Stimulated activated naive CD8-positive, alpha-beta T cell treated with anti-CD3 and anti-CD28 coated beads, Interleukin-15, amount 100 ng/mL, for 72 hours (primary cell): Measurements from ENCODE around the gene GLRX5.

Source experiments
- ATAC-seq: fragments of 150-1000 bp; cut with Tn5 transposase; 2 replicates; pipeline ENCODE4 v1.10.0; 2021; ENCODE audit warnings: mild to moderate bottlenecking, moderate library complexity
- DNase-seq, 2 donors: peaks; one replicate each; pipeline ENCODE4 v3.0.0; 2021 to 2022
- H3K27ac Mint-ChIP-seq, 2 donors: one replicate each; pipeline ENCODE4 v1.8.0; 2022; ENCODE audit warnings: mild to moderate bottlenecking in 2 of 2, mixed read lengths in 2 of 2, moderate library complexity in 2 of 2
- H3K27me3 Mint-ChIP-seq: one replicate; pipeline ENCODE4 v1.8.0; 2022; ENCODE audit warnings: mixed read lengths
- H3K4me1 Mint-ChIP-seq: one replicate; pipeline ENCODE4 v1.8.0; 2022; ENCODE audit warnings: mild to moderate bottlenecking, mixed read lengths
- H3K4me3 Mint-ChIP-seq, 2 donors: one replicate each; pipeline ENCODE4 v1.8.0; 2022; ENCODE audit warnings: mild to moderate bottlenecking in 2 of 2, mixed read lengths in 2 of 2, moderate library complexity in 1 of 2
- H3K9me3 Mint-ChIP-seq, 2 donors: one replicate each; pipeline ENCODE4 v1.8.0; 2022; ENCODE audit warnings: mixed read lengths in 2 of 2

GLRX5 gene

DNA sequence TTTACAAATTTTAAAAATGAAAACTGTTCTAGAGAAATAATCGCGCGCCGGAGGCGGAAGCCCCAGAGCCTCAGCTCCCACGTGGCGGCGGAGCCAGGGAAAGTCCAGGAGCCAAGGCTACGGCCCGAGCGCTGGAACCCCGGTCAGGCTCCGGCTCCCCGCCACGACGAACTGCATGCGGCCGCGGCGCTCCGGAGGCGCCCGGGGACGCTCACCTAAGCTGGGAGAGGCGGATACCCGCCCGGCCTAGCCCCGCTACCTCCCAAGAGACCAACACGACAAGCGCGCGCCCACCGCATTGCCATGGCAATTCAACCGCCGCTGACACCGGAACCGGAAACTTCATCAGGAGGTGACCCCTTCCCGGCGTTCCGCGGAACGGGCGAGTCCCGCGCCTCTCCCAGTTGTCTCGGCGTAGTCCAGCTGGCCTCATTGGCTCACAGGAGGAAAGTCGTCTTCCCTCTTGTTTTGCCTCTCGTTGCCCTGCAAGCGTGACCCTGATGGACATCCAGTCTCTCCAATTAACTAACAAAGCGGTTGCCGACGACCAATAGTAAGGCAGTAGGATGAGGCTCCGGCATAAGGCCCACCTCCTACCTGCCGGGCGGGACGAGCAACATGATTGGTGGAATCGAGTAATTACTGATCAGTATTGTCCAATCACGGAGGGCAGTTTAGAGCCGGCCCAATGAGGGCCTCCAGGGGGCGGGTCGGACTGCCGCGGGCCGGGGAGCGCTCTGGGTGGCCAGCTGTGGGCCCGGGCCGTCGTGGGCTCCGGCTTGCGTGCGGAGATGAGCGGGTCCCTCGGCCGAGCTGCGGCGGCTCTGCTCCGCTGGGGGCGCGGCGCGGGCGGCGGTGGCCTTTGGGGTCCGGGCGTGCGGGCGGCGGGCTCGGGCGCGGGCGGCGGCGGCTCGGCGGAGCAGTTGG lies at the start of gene GLRX5:
GLRX5 (plus strand) TSS at position 752 of the 927 bp plus-strand sequence; CDS start at position 792, 40 bp downstream.
- Mint-ChIP-seq H3K27ac (peak within 1 kb of the TSS; percentile 96 to 98), H3K4me3 (peak within 1 kb of the TSS; percentile 98 to 99), H3K4me1 (peaks cover 72% of the 10 kb centered on the region), H3K27me3 (no peaks in the 10 kb centered on the region), H3K9me3 (no peaks in the 10 kb centered on the region)
- ATAC-seq (peak; percentile 92), DNase-seq (peak; percentile 97 to 99)

DNA sequence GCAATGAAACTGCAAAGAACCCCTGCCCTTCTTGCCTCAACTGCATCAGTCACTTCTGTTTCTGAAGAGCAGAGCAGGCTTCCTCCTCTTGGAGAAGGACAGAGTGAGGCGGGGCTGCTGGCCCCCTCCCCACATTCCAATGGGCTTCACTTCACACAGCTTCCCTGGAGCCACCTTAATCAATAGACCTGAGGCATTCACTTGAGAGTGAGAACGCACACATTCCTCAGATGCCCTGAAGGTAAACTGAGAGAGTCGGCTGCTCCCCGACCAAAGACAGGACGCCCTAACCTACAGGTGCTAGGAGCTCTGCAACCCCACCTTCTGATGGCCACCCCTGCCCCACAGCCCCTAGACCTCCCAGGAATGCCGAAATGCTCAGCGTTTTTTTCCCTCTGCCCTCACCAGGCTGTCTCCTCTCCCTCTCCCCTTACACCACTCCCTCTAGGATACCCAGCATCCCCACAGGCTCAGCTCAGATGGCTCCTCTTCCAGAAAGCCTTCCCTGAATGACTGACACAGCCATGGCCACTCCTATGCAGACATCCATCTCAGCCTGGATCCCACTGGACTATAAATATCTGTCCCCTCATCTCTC lies 49.5 kb upstream of the GLRX5 start:
- Mint-ChIP-seq H3K4me3 (no peak overlapping the region), H3K27me3 (no peaks in the 10 kb centered on the region), H3K9me3 (no peaks in the 10 kb centered on the region), H3K27ac (peak overlapping the region in 1 of 2 donors; percentile 84), H3K4me1 (peaks cover 62% of the 10 kb centered on the region)
- ATAC-seq (no peak), DNase-seq (no peak)

DNA sequence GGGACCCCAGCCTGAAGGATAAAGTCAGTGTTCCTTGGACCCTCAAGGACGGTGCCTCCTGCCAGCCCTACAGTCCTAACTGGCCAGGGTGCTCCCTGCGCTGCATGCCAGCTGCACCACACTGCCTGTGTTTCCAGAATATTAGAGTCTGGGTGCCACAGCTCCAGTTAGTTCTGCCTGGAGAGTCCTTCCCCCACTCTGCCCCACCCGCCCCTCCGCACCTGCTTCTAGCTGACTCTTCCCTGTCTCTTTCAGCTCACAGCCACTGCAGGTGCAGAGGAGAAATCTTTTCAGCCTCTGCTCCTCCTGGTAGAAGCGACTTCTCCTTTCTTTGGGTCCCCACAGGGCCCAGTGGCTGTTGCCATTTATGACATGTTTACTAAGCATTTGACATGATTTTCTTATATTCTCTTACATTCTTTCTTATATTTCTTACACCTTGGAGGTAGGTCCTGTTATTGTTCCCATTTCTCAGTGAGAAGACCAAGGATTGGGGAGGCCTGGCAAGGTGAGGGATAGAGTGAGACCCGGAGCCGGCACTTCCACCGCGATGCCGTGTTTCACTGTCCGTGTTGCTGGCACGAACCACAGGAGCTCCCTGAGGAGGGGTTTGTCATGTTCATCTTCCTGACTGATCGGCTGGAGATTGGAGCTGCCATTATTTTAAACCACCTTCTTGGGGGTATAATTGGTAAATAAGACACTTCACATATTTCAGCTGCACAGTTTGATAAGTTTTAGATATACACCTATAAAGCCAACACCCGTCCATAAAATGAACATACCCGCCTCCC lies 47.8 kb upstream of the GLRX5 start:
- Mint-ChIP-seq H3K27me3 (no peaks in the 10 kb centered on the region), H3K4me3 (no peak overlapping the region), H3K9me3 (no peaks in the 10 kb centered on the region), H3K4me1 (peaks cover 56% of the 10 kb centered on the region), H3K27ac (peak overlapping the region in 1 of 2 donors; percentile 79)
- ATAC-seq: no peak
- no peak for DNase-seq

DNA sequence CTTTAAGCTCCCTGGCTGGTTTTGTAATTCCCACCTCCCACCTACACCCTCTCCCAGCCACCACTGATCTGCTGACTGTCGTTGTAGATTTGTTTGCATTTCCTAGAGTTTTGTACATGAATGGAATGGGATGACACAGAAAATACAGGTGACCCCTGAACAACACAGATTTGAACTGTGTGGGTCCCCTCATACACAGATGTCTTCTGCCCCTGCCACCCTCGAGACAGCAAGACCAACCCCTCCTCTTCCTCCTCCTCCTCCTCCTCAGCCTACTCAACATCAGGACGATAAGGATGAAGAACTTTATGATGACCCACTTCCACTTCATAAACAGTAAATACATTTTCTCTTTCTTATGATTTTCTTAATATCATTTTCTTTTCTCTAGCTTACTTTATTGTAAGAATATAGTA lies 47.2 kb upstream of the GLRX5 start:
- Mint-ChIP-seq H3K27ac (peak overlapping the region; percentile 52 to 90), H3K4me3 (no peak overlapping the region), H3K9me3 (no peaks in the 10 kb centered on the region), H3K27me3 (no peaks in the 10 kb centered on the region), H3K4me1 (peaks cover 57% of the 10 kb centered on the region)
- no peak for ATAC-seq
- no peak for DNase-seq

DNA sequence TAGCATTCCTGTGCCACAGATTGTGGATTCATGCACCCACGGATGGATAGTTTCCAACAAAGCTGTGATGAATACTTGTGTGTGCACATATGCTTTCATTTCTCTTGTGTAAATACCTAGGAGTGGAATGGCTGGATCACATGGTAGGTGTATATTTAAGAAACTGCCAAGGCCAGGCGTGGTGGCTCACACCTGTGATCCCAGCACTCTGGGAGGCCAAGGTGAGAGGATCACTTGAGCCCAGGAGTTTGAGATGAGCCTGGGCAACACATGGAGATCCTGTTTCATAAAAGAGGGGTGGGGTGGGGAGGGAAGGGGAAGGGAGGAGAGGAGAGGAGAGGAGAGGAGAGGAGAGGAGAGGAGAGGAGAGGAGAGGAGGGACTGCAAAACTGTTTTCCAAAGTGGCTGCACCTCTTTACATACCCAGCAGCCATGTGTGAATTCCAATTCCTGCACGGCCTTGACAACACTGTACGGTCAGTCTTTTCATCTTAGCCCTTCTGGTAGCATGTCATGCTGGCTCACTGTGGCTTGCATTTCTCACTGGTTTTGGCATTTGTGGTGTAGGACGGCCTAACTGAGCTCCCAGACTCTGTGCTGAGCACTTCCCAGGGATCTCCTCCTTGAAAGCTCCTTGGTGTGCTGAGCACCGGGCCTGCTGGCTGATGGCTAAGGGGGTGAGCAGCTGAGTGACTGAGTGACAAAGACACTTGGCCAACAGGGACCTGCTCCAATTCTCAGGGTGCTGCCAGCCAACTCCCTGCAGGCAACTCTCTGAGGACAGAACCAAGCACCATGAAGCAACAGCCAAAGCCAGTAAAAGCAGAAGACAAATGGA lies 46.3 kb upstream of the GLRX5 start:
- Mint-ChIP-seq H3K9me3 (no peaks in the 10 kb centered on the region), H3K4me1 (peaks cover 49% of the 10 kb centered on the region), H3K27me3 (no peaks in the 10 kb centered on the region), H3K27ac (peak overlapping the region in 1 of 2 donors; percentile 61), H3K4me3 (no peak overlapping the region)
- no peak for DNase-seq
- no peak for ATAC-seq

DNA sequence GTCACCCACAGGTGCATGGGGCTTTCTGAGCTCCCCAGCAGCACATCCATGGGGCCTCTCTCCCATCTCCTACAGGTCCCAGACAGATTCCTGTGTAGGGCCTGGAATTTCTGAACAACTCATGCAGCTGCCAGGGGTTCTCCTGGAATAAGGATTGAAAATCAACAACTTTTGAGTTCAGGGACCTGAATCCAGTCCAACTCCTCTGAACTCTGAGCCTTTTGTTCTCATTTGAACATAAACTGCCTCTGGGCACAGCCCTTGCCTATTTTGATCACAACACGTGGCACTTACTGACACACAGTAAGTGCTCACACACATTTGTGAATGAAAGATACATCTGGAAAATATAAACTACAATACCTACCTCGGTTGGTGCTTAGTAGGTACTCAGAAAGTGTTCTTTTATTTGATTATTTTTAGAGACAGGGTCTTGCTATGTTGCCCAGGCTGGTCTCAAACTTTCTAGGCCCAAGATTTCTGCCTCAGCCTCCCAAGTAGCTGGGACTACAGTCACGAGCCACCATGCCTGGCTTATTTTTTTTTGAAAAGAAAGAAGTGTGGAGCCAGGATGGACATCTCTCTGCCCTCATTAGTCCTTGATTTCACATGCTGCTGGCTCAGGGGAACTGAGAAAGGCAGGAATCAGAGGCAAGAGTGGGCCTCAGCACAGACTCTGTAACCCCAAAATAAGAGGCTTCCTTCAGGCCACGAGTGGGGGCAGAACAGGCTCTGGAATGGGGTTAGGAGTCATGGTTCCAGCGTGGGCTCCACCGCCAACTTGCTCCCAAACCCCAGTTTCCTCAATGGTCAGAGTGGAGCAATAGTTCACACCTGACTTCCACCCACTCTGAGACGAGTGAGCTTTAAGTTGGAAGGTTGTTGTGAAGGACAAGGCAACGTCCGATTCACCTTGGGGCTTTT lies 45.4 kb upstream of the GLRX5 start:
- peaks cover 46% of the 10 kb centered on the region for H3K4me1 Mint-ChIP-seq
- no peaks in the 10 kb centered on the region for H3K27me3 Mint-ChIP-seq
- H3K9me3 Mint-ChIP-seq: no peaks in the 10 kb centered on the region
- ATAC-seq (no peak), DNase-seq (no peak)
- no peak overlapping the region for H3K27ac Mint-ChIP-seq
- H3K4me3 Mint-ChIP-seq: no peak overlapping the region

DNA sequence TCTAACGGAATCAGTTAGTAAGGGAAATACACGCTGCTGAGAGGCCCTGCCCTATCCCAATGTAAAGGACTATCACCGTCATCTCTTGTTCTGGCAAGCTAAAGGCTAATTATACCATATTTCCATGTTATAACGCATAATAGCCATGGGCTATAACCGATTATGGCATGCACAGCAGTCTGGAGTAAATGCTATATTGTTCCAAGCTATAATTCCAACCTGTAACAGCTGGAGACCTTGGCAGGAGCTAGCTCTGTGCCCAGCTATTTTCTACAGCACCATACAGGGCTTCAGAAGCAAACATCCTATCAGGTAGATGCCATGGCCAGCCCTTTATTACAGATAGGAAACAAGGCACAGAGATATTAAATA lies 44.7 kb upstream of the GLRX5 start:
- H3K4me3 Mint-ChIP-seq: no peak overlapping the region
- no peaks in the 10 kb centered on the region for H3K27me3 Mint-ChIP-seq
- H3K9me3 Mint-ChIP-seq: no peaks in the 10 kb centered on the region
- no peak overlapping the region for H3K27ac Mint-ChIP-seq
- ATAC-seq (no peak), DNase-seq (no peak)
- peaks cover 52% of the 10 kb centered on the region for H3K4me1 Mint-ChIP-seq

DNA sequence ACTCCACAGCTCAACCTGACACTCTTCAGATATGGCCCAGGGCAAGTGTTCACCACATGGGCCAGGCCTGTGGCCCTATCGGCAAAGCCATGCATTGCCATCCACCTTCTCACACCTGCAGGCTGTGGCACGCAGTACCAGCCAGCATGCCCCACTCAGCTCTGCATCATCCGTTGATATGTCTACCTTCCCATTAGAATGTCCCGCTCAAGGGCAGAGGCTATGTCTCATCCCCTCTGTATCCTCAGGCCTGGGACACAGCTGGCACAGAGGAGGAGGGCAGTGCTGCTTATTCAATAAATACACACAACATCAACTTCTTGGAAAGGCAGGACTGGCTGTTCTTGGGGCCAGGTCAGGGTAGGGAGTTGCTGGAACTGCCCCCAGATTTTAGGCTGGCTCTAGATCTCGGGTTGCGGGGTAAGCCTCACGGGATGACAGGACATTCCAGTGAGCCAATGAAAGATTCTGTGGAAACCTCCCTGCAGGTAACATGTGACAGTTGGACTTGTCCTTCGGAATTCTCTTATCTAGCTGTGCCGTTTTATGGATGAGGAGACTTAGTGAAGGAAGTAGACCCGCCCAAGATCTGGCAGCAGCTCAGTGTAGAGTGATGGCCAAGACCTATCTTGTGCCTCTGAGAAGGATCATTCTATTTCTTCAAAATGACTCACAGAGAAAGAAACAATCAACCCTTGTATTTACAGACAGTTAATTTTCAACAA lies 44.0 kb upstream of the GLRX5 start:
- ATAC-seq: no peak
- H3K27me3 Mint-ChIP-seq: no peaks in the 10 kb centered on the region
- no peak overlapping the region for H3K4me3 Mint-ChIP-seq
- H3K9me3 Mint-ChIP-seq: no peaks in the 10 kb centered on the region
- no peak overlapping the region for H3K27ac Mint-ChIP-seq
- no peak for DNase-seq
- H3K4me1 Mint-ChIP-seq: peaks cover 53% of the 10 kb centered on the region

DNA sequence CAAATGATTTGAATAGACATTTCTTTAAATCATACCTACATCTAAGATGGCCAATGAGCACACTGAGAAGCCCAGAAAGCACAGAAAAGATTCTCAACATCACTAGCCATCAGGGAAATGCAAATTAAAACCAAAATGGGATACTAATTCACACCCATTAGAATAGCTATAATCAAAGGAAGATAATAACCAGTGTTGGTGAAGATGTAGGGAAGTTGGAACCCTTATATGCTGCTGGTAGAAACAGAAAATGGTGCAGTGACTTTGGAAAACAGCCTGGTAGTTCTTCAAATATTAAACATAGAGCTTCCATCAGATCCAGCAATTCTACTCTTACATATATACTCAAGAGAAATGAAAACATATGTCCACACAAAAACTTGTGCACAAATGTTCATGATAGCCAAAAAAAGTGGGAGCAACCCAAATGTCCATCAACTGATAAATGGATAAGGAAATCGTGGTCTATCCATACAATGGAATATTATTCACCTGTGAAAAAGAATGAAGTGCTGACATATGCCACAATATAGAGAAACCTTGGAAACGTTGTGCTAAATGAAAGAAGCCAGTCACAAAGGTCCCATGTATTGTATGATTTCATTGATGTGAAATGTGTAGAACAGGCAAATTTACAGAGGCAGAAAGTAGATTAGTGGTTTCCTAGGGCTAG lies 42.8 kb upstream of the GLRX5 start:
- Mint-ChIP-seq H3K4me1 (peaks cover 53% of the 10 kb centered on the region), H3K27ac (no peak overlapping the region), H3K4me3 (no peak overlapping the region), H3K27me3 (no peaks in the 10 kb centered on the region), H3K9me3 (no peaks in the 10 kb centered on the region)
- ATAC-seq (no peak), DNase-seq (no peak)

DNA sequence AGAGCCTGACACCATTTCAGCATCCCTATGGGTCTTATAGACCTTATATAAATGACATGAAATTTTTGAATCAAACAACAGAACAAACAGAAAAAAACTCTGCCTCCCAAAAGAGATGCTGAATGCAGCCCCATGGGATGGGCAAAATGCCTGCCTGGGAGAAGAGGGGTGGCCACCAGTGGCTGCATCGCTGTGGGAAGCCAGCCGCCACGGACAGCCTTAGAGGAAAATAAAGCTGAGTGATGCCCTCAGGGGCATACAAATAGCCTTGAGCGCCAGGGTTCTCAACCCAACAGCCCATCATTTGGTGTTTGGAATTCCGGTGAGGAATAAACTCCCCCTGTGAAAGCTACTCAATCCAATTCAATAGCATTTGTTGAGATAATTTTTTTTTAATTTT lies 41.3 kb upstream of the GLRX5 start:
- Mint-ChIP-seq H3K27me3 (no peaks in the 10 kb centered on the region), H3K4me1 (peaks cover 61% of the 10 kb centered on the region), H3K4me3 (no peak overlapping the region), H3K9me3 (no peaks in the 10 kb centered on the region), H3K27ac (no peak overlapping the region)
- no peak for ATAC-seq
- DNase-seq: no peak

DNA sequence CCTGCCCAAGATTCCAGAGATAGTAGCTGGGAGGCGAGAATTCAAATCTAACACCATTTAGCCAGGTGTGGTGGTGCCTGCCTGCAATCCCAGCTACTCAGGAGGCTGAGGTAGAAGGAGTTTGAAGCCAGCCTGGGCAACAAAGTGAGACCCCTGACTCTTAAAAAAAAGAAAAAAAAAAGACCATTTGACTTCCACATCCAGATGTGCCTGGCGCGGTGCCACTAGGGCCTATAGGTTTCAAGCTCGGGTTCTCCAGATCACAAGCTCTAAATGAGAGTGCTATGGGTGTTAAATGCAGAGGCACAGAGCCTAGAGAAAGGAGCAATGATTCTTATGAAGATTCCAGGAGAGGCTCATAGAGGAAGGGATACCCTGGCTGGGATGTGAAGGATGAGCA lies 40.9 kb upstream of the GLRX5 start:
- ATAC-seq (no peak), DNase-seq (no peak)
- Mint-ChIP-seq H3K4me1 (peaks cover 62% of the 10 kb centered on the region), H3K9me3 (no peaks in the 10 kb centered on the region), H3K27me3 (no peaks in the 10 kb centered on the region), H3K4me3 (no peak overlapping the region), H3K27ac (peak overlapping the region in 1 of 2 donors; percentile 24)

DNA sequence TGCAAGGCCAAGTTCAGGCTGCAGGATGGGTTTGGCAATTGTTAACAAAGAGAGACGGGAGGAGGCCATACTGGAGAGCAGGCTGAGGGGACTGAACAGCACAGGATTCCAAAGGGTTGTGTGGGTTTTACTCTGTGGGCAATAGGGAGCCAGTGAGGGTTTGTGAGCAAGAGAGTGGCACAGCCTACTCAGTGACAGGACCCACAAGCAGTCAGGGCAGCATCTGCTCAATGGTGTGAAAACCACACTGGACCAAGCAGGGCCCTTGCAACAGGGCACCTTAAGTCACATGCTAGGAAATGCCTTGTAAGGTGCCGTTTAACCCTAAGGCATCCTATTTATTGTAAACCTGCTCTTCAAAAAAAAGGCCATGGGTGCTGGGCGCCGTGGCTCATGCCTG lies 40.4 kb upstream of the GLRX5 start:
- ATAC-seq (no peak), DNase-seq (no peak)
- H3K4me3 Mint-ChIP-seq: no peak overlapping the region
- peaks cover 65% of the 10 kb centered on the region for H3K4me1 Mint-ChIP-seq
- H3K27me3 Mint-ChIP-seq: no peaks in the 10 kb centered on the region
- H3K27ac Mint-ChIP-seq: no peak overlapping the region
- no peaks in the 10 kb centered on the region for H3K9me3 Mint-ChIP-seq

DNA sequence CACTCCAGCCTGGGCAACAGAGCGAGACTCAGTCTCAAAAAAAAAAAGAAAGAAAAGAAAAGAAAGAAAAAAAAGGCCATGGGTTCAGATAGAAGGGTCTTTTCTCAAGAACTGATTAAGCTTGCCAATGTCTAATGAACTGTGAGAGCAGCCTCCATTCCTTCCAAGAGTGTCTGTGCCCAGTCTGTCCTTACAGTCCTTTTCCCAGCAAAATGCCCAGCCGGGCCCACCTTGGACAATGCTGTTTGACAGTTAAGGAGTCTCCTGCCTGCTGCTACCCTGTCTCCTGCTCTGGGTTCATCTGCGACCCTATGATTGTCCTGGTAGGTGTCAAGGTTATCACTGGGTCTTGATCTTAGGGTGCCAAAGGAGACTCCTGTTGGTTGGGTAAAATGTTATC lies 39.8 kb upstream of the GLRX5 start:
- ATAC-seq (no peak), DNase-seq (no peak)
- H3K27ac Mint-ChIP-seq: peak overlapping the region; percentile 2 to 7
- peak overlapping the region in 1 of 2 donors; percentile 16 for H3K4me3 Mint-ChIP-seq
- no peaks in the 10 kb centered on the region for H3K9me3 Mint-ChIP-seq
- H3K27me3 Mint-ChIP-seq: no peaks in the 10 kb centered on the region
- peaks cover 71% of the 10 kb centered on the region for H3K4me1 Mint-ChIP-seq
